K562 (cell line): ENCODE data around the gene ZNF691. TPM values are rescaled to one million over a fixed set of nuclear protein-coding genes. Genes with fewer than 3 reads are reported as not detected.
A peak's percentile ranks its signal among the peaks of the same experiment; 100 is the strongest.

ENCODE experiments used
- CTCF ChIP-seq, 3 experiments: IDR thresholded peaks in 2 of 3; conservative IDR thresholded peaks in 1 of 3; 2 replicates each; pipeline ENCODE4 v1.5.1; 2011 to 2012; ENCODE audit warnings: low read length in 3 of 3, mild to moderate bottlenecking in 3 of 3, control low read depth in 2 of 3, improper control_type of control experiment in 1 of 3, inconsistent platforms in 1 of 3, low read depth in 1 of 3, mixed read lengths in 1 of 3, moderate library complexity in 1 of 3; ENCODE audit not compliant: insufficient read depth in 2 of 3
- E4F1 ChIP-seq: fragments of 250-450 bp; sonication (Bioruptor Pico); IDR thresholded peaks from 2 replicates; pipeline ENCODE4 v1.5.0; 2021; ENCODE audit warnings: mild to moderate bottlenecking, borderline replicate concordance
- ETV1 ChIP-seq: fragments of 450-650 bp; conservative IDR thresholded peaks from 2 replicates; pipeline ENCODE4 v1.6.1; 2016; ENCODE audit warnings: missing genetic modification characterization, control low read depth, low read depth, missing compliant biosample characterization
- MCM2 ChIP-seq: fragments of 450-650 bp; IDR thresholded peaks from 2 replicates; pipeline ENCODE4 v1.6.1; 2017; ENCODE audit warnings: low read depth, mild to moderate bottlenecking
- MITF ChIP-seq: IDR thresholded peaks from 2 replicates; pipeline ENCODE4 v1.6.1; 2014; ENCODE audit warnings: antibody characterized with exemption
- NFATC3 ChIP-seq: fragments of 450-650 bp; IDR thresholded peaks from 2 replicates; pipeline ENCODE4 v1.6.1; 2017; ENCODE audit warnings: mild to moderate bottlenecking
- OTX1 ChIP-seq: fragments of 450-650 bp; formaldehyde crosslinking; IDR thresholded peaks from 2 replicates; pipeline ENCODE4 v1.4.0; 2022; ENCODE audit warnings: mild to moderate bottlenecking
- RAD21 ChIP-seq, 2 experiments: fragments of 250-450 bp in 1 of 2; fragments of 450-650 bp in 1 of 2; sonication (Bioruptor Pico) in 1 of 2; formaldehyde crosslinking in 1 of 2; IDR thresholded peaks in 1 of 2; conservative IDR thresholded peaks in 1 of 2; 2 replicates each; pipeline versions ENCODE4 v1.4.0 to v1.8.0; 2020 to 2022; ENCODE audit warnings: mild to moderate bottlenecking in 2 of 2, moderate library complexity in 1 of 2
- RBM17 ChIP-seq: fragments of 200-400 bp; formaldehyde crosslinking; IDR thresholded peaks from 2 replicates; pipeline ENCODE4 v1.6.1; 2017; ENCODE audit warnings: low read depth, mild to moderate bottlenecking, low read length, borderline replicate concordance
- polyA plus RNA-seq, 8 experiments: library from polyadenylated mRNA; depleted of rRNA in 4 of 8; stranded (reverse) in 5 of 8; unstranded in 3 of 8; fragments of >200 nt; fragmentation: Nextera tagmentation in 2 of 8; fragmentation: Illumina TruSeq in 1 of 8; extraction: Ambion mirVana in 2 of 8; extraction: Trizol in 1 of 8; gene quantifications; 2 replicates each; pipeline versions ENCODE4 v1.2.1 to v1.2.3, GENCODE V29; 2011 to 2014; ENCODE audit warnings: inconsistent platforms in 1 of 8, missing spikeins in 1 of 8
- total RNA-seq, 7 experiments: library from RNA; depleted of rRNA in 6 of 7; stranded (reverse); fragments of >200 nt in 6 of 7; fragmentation: Illumina TruSeq in 2 of 7; extraction: Trizol in 2 of 7; gene quantifications; 2 replicates each; pipeline versions ENCODE4 v1.2.1 to v1.2.3, GENCODE V29; 2011 to 2021; ENCODE audit warnings: low replicate concordance in 1 of 7
- TF ChIP-seq, protein P1 (sequence below): fragments of 250-450 bp; sonication (Bioruptor Pico); IDR thresholded peaks from 2 replicates; pipeline ENCODE4 v1.8.0; 2022; ENCODE audit warnings: moderate library complexity, mild to moderate bottlenecking, inconsistent platforms
- TF ChIP-seq, protein P2 (sequence below): fragments of 250-450 bp; sonication (Bioruptor Pico); IDR thresholded peaks from 2 replicates; pipeline ENCODE4 v1.5.0; 2021; ENCODE audit warnings: mild to moderate bottlenecking, moderate library complexity
- TF ChIP-seq, protein P3 (sequence below): sonication (generic); formaldehyde crosslinking; IDR thresholded peaks from 2 replicates; pipeline ENCODE4 v1.8.1; 2023; ENCODE audit warnings: mild to moderate bottlenecking, missing genetic modification reagents

ZNF691 gene
- total and polyA plus RNA-seq, 9 of the 15 experiments (the other 6 are each of a cell fraction or from before 2014, with no cell fraction given), result 10.7 to 30.4 (median 14.8) TPM

DNA sequence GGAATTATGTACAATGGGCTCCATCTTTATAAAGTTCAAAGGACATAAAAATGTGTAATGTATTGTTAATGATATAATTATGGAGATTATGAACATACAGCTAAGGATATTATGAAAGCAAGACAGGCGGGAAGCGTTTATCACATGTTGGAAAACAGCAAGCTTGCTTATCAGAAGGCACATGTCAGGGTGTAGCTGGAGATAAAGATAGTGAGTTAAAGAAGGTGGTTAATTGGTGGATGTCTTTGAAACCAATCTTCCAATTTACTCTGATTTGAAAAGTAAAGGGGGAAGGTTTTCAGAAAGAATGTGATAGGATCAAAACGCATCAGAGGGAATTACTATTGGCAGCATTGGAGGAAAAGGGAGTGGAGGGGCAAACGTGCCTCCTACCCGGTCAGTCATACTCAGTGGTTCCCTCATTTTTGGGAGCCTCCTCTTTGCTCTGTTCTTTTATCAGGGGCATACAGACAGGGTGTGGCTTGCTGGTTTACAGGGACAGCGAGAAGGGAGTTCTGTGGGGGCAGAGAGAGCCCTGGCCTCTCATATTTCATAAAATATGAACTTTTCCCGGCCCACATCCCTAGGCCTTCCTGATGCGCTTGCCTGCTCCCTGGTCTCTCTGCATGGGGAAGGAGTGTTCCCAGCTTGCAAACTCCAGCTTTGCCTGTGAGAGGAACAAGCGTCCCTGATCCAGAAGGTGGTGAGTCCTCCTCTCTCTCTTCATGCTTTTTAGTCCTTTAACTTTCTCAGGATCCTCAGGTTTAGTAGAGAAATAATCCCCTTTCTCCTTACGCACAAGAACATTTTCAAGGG, 21.2 kb upstream of the ZNF691 start (continued):
- TF ChIP-seq RAD21 (CRISPR knock-in tag; conservative IDR thresholded peaks at IDR 0.05 in 1 of 2, IDR thresholded peaks at IDR 0.05 in 1 of 2) (no peak), RBM17 (no peak), E4F1 (CRISPR knock-in tag) (no peak), OTX1 (CRISPR knock-in tag) (peak; percentile 39; the same call in 1 of the 2 replicates), CTCF (IDR thresholded peaks at IDR 0.05 in 2 of 3, conservative IDR thresholded peaks at IDR 0.05 in 1 of 3; ENCODE audit: insufficient read depth in 2 of 3, low read depth in 1 of 3, low read length in 3 of 3) (peak in 1 of 3 experiments; percentile 1; a peak in 1 of 6 replicates), MITF (peak; percentile 80), NFATC3 (peak; percentile 87), ETV1 (tag) (peak; percentile 50), MCM2 (no peak)
- TF ChIP-seq, protein P1, sequence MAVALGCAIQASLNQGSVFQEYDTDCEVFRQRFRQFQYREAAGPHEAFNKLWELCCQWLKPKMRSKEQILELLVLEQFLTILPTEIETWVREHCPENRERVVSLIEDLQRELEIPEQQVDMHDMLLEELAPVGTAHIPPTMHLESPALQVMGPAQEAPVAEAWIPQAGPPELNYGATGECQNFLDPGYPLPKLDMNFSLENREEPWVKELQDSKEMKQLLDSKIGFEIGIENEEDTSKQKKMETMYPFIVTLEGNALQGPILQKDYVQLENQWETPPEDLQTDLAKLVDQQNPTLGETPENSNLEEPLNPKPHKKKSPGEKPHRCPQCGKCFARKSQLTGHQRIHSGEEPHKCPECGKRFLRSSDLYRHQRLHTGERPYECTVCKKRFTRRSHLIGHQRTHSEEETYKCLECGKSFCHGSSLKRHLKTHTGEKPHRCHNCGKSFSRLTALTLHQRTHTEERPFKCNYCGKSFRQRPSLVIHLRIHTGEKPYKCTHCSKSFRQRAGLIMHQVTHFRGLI (CRISPR knock-in tag), result no peak; the same call in 1 of the 2 replicates
- TF ChIP-seq, protein P2, sequence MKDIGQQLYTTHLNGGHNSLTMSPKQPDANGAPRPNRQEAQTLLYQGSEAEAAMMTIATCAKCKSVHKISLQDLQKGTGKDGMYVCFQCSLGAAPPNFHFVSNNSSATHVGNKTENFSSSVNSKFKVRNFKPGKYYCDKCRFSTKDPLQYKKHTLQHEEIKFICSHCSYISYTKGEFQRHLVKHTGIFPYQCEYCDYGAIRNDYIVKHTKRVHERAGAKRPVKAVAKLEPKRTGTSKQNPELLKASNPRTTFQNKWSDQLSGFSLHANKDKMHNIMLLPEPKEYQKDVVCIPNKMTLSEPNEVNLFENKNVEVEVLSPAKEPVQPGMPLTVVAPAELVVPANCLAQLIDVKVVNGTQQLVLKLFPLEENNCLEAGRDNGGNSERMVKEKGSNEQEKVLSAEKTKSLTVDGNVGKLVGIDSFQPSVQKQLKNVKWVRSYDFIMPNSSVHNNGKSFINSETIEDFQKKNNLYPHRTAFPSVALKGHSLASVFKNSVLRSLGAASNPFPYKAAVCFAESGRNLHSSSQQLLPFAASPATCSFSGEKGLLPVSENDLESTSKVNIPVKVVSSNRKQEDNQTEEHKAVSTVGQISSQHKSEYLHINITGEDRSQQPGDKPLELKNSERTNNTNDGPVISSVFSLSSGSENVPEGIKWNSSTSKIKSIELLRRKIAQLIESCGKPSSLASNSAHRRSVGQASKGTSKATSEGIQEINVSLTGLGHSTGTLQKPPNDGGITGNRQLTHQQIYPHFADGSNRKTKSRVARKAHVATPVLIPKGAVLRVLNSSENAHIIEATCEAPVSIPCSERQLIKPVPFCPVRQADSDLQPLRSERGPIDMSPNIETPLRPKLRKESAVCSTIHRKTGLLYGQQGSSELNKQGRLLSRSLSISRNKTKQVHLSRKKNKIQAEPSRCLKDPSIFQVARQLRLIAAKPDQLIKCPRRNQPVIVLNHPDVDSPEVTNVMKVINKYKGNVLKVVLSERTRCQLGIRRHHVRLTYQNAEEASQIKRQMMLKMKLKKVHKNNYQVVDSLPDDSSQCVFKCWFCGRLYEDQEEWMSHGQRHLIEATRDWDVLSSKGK, result no peak
- TF ChIP-seq, protein P3, sequence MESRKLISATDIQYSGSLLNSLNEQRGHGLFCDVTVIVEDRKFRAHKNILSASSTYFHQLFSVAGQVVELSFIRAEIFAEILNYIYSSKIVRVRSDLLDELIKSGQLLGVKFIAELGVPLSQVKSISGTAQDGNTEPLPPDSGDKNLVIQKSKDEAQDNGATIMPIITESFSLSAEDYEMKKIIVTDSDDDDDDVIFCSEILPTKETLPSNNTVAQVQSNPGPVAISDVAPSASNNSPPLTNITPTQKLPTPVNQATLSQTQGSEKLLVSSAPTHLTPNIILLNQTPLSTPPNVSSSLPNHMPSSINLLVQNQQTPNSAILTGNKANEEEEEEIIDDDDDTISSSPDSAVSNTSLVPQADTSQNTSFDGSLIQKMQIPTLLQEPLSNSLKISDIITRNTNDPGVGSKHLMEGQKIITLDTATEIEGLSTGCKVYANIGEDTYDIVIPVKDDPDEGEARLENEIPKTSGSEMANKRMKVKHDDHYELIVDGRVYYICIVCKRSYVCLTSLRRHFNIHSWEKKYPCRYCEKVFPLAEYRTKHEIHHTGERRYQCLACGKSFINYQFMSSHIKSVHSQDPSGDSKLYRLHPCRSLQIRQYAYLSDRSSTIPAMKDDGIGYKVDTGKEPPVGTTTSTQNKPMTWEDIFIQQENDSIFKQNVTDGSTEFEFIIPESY (CRISPR knock-in tag), result peak; percentile 61; the same call in 1 of the 2 replicates
